Heart left ventricle (tissue), 13 donors: ENCODE measurements around the gene CDH3.

ENCODE experiments used
- POLR2A ChIP-seq, 2 donors: fragments of 450-650 bp; IDR thresholded peaks; one replicate each; pipeline ENCODE4 v1.6.1; 2017; ENCODE audit warnings: antibody characterized with exemption in 2 of 2, mild to moderate bottlenecking in 2 of 2, moderate library complexity in 2 of 2
- TF ChIP-seq, protein P1 (sequence below), 12 donors: fragments of 200-600 bp; sonication (generic) in 4 of 12; IDR thresholded peaks; one replicate each; pipeline versions ENCODE4 v1.5.0 to v1.8.0; 2018 to 2022; ENCODE audit warnings: antibody characterized with exemption in 12 of 12, mild to moderate bottlenecking in 5 of 12
- donor health status: ischemic (EF 13 %, LVEDD 7.1; RV severe dilation, severe dysfunction).
- donor health status: DM: no; HTN: yes; CAD: no.
- donor health status: DM: no; HTN: no; CAD: no.
- donor health status: ischemic (EF 25% LVEDD 6.9; RV normal size, moderate dysfunction).
- donor health status: ischemic (EF 25% LVEDD 5.7; RV mildly dilated, moderate dysfunction).
- donor health status: ischemic (EF 35%, LVEDD 5.7; RV mildly dilated, moderate dysfunction).
- donor health status: nonischemic (EF 11% LVEDD 7.7; RV severe dilation, severe dysfunction).
- donor health status: DM: yes; HTN: yes; CAD: no.
- donor health status: PGD.
- donor health status: ischemic (EF 29% LVEDD 5.4; RV normal size, mild dysfunction).
- donor health status: nonischemic (EF 23%, LVEDD 6.1; RV moderate dilation, normal function).

DNA sequence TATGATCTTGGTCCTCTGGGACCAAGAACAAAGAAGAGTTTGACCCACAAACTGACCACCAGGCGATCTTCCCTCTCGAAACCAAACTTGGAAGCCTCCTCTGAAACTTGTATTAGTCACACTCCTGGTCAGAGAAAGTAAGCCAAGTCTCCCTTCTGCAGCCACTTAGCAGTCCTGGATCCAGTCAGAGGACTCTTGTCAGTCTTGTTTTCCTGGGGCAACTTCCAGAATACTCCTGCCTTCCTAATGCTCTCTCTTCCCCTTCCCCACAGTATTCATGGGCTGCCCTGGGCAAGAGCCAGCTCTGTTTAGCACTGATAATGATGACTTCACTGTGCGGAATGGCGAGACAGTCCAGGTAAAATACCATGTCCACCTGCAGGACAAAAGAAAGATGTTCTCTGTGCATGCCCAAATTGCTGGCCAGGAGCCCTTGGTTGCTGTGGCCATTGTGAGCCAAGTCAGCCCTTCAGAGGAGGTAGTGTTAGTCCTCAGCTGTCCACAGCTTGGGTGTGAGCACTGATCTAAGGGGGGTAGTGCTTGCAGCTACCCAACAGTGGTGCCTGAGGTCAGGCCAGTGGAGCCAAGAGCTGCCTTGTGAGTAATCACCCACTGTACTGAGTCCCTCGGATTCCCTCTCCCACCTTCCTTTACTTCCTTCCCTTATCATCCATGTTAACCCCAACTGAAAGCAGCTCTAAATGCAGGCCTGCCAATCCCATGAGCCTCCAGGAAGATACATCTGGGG is 31.2 kb downstream of the CDH3 start:
- TF ChIP-seq POLR2A (IDR thresholded peaks at IDR 0.05): no peak
- TF ChIP-seq, protein P1, sequence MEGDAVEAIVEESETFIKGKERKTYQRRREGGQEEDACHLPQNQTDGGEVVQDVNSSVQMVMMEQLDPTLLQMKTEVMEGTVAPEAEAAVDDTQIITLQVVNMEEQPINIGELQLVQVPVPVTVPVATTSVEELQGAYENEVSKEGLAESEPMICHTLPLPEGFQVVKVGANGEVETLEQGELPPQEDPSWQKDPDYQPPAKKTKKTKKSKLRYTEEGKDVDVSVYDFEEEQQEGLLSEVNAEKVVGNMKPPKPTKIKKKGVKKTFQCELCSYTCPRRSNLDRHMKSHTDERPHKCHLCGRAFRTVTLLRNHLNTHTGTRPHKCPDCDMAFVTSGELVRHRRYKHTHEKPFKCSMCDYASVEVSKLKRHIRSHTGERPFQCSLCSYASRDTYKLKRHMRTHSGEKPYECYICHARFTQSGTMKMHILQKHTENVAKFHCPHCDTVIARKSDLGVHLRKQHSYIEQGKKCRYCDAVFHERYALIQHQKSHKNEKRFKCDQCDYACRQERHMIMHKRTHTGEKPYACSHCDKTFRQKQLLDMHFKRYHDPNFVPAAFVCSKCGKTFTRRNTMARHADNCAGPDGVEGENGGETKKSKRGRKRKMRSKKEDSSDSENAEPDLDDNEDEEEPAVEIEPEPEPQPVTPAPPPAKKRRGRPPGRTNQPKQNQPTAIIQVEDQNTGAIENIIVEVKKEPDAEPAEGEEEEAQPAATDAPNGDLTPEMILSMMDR (IDR thresholded peaks at IDR 0.05): no peak
